IMR-90 (cell line): ENCODE results near the gene TMEM204. TPM values are rescaled to one million over a fixed set of nuclear protein-coding genes. Genes with fewer than 3 reads are reported as not detected.

Source experiments
- ATAC-seq: fragments of 200-7000 bp; cut with Tn5 transposase; 2 replicates; pipeline ENCODE4 v1.9.1; 2020; ENCODE audit warnings: low read depth, mild to moderate bottlenecking, moderate library complexity
- BruUV-seq: library from RNA; stranded (reverse); fragments of 400-500 nt; replicated peaks from 2 replicates; lab custom pipeline; 2021; lab: Mats Ljungman, UMichigan
- CTCF ChIA-PET: fragments of 300-600 bp; formaldehyde crosslinking; extraction: SDS; loops from one replicate; lab custom pipeline; 2021; ENCODE audit warnings: antibody characterized with exemption; lab: Yijun Ruan, JAX
- POLR2A ChIA-PET: fragments of 300-600 bp; sonication (Branson Sonifier 250); formaldehyde crosslinking; loops from one replicate; lab custom pipeline; 2022; ENCODE audit warnings: antibody characterized with exemption; ENCODE audit not compliant: unreplicated experiment; lab: Charles Lee
- DNase-seq: peaks from one replicate; pipeline ENCODE4 v3.0.0; 2013
- H2AFZ ChIP-seq: replicated peaks from 2 replicates; pipeline ENCODE3; 2013; ENCODE audit warnings: low read length, mild to moderate bottlenecking; ENCODE audit not compliant: poor library complexity
- H2AK5ac ChIP-seq: 2 replicates; pipeline ENCODE4 v1.6.1; 2013; ENCODE audit warnings: low read depth, low read length, inconsistent platforms
- H2AK9ac ChIP-seq: replicated peaks from 2 replicates; pipeline ENCODE3; 2013; ENCODE audit warnings: mild to moderate bottlenecking, low read depth, low read length, moderate library complexity; ENCODE audit not compliant: poor library complexity
- H2BK120ac ChIP-seq: 2 replicates; pipeline ENCODE4 v1.6.1; 2013; ENCODE audit warnings: low read depth, low read length, inconsistent platforms
- H2BK15ac ChIP-seq: 3 replicates; pipeline ENCODE4 v1.6.1; 2013; ENCODE audit warnings: low read depth, low read length, inconsistent platforms
- H2BK20ac ChIP-seq: 2 replicates; pipeline ENCODE4 v1.6.1; 2013; ENCODE audit warnings: low read depth, mild to moderate bottlenecking, inconsistent platforms, low read length, moderate library complexity
- H2BK5ac ChIP-seq: 2 replicates; pipeline ENCODE4 v1.6.1; 2013; ENCODE audit warnings: mild to moderate bottlenecking, low read depth, low read length, inconsistent platforms; ENCODE audit not compliant: poor library complexity, severe bottlenecking
- H3K14ac ChIP-seq: replicated peaks from 2 replicates; pipeline ENCODE4 v1.6.1; 2013; ENCODE audit warnings: low read depth, low read length, inconsistent platforms
- H3K18ac ChIP-seq: 2 replicates; pipeline ENCODE4 v1.6.1; 2013; ENCODE audit warnings: low read depth, low read length, control low read depth
- H3K23ac ChIP-seq: 2 replicates; pipeline ENCODE4 v1.6.1; 2013; ENCODE audit warnings: low read depth, low read length, inconsistent platforms
- H3K27ac ChIP-seq: 2 replicates; pipeline ENCODE4 v1.5.1; 2013; ENCODE audit warnings: mild to moderate bottlenecking, control low read depth, low read length; ENCODE audit not compliant: insufficient read depth
- H3K27me3 ChIP-seq: 2 replicates; pipeline ENCODE4 v1.6.1; 2013; ENCODE audit warnings: low read length; ENCODE audit not compliant: control insufficient read depth, insufficient read depth
- H3K36me3 ChIP-seq: 2 replicates; pipeline ENCODE4 v1.6.1; 2013; ENCODE audit warnings: low read length, mixed read lengths; ENCODE audit not compliant: control insufficient read depth, insufficient read depth
- H3K4ac ChIP-seq: 2 replicates; pipeline ENCODE4 v1.6.1; 2013; ENCODE audit warnings: low read depth, low read length, inconsistent platforms
- H3K4me1 ChIP-seq: 2 replicates; pipeline ENCODE4 v1.6.1; 2013; ENCODE audit warnings: low read length, mixed read lengths; ENCODE audit not compliant: control insufficient read depth, insufficient read depth
- H3K4me2 ChIP-seq: 2 replicates; pipeline ENCODE4 v1.6.1; 2013; ENCODE audit warnings: low read depth, mild to moderate bottlenecking, control low read depth, low read length, moderate library complexity
- H3K4me3 ChIP-seq: 2 replicates; pipeline ENCODE4 v1.5.1; 2013; ENCODE audit warnings: low read depth, mild to moderate bottlenecking, control low read depth, low read length, moderate library complexity; ENCODE audit not compliant: insufficient read depth
- H3K56ac ChIP-seq: 2 replicates; pipeline ENCODE4 v1.6.1; 2013; ENCODE audit warnings: low read length, inconsistent platforms; ENCODE audit not compliant: insufficient read depth; ENCODE audit errors: extremely low read depth
- H3K79me1 ChIP-seq, 2 experiments: 2 replicates each; pipeline ENCODE4 v1.6.1; 2013; ENCODE audit warnings: low read length in 2 of 2, inconsistent platforms in 1 of 2, low read depth in 1 of 2
- H3K9ac ChIP-seq: 2 replicates; pipeline ENCODE4 v1.6.1; 2013; ENCODE audit warnings: low read depth, low read length, control low read depth
- H3K9me1 ChIP-seq: 2 replicates; pipeline ENCODE4 v1.6.1; 2013; ENCODE audit warnings: low read length, inconsistent platforms; ENCODE audit not compliant: insufficient read depth
- H3K9me3 ChIP-seq: 2 replicates; pipeline ENCODE4 v1.6.1; 2013; ENCODE audit warnings: low read length; ENCODE audit not compliant: control insufficient read depth, insufficient read depth
- H4K20me1 ChIP-seq: 2 replicates; pipeline ENCODE4 v1.6.1; 2013; ENCODE audit warnings: low read length, inconsistent platforms; ENCODE audit not compliant: insufficient read depth
- H4K5ac ChIP-seq: 2 replicates; pipeline ENCODE4 v1.6.1; 2013; ENCODE audit warnings: mild to moderate bottlenecking, low read depth, low read length, control low read depth
- H4K8ac ChIP-seq, 2 experiments: 2 replicates each; pipeline ENCODE4 v1.6.1; 2013; ENCODE audit warnings: low read depth in 2 of 2, low read length in 2 of 2, control low read depth in 1 of 2, inconsistent platforms in 1 of 2
- H4K91ac ChIP-seq: 2 replicates; pipeline ENCODE4 v1.6.1; 2013; ENCODE audit warnings: low read depth, low read length, inconsistent platforms; ENCODE audit not compliant: insufficient read depth
- RFX5 ChIP-seq: IDR thresholded peaks from 2 replicates; pipeline ENCODE4 v1.8.0; 2012; ENCODE audit warnings: low read depth, mild to moderate bottlenecking, low read length, moderate library complexity
- WGBS, 2 experiments: methylation state at CpG; one replicate each; pipeline versions ENCODE4 v1.1.5 to v1.1.7; 2013; ENCODE audit warnings: missing lambda C conversion rate in 2 of 2; ENCODE audit not compliant: insufficient read length in 1 of 2; ENCODE audit errors: extremely low coverage in 2 of 2; 5-methylcytosine and 5-hydroxymethylcytosine counted together
- dilution Hi-C: fragments of 300-500 bp; cut with HindIII; formaldehyde crosslinking; loops from one replicate; pipeline ENCODE4 v1.14.3; 2018; ENCODE audit warnings: low sequenced_read_pairs; ENCODE audit not compliant: unreplicated experiment
- in situ Hi-C: fragments of 300-500 bp; cut with MboI; formaldehyde crosslinking; loops from 3 replicates; pipeline ENCODE4 v1.14.3; 2019; ENCODE audit warnings: low sequenced_read_pairs, inconsistent platforms, mixed read lengths
- intact Hi-C: fragments of 100-400 bp; cut with micrococcal nuclease; formaldehyde crosslinking; loops from 2 replicates; pipeline ENCODE4 v1.10.0; 2022
- polyA plus RNA-seq, 3 experiments: library from polyadenylated mRNA; depleted of rRNA; stranded (reverse); fragments of >200 nt; gene quantifications; 2 replicates each; pipeline ENCODE4 v1.2.3, GENCODE V29; 2012; ENCODE audit warnings: low replicate concordance in 1 of 3
- total RNA-seq: library from RNA; depleted of rRNA; stranded (reverse); fragments of >200 nt; gene quantifications from 2 replicates; pipeline ENCODE4 v1.2.3, GENCODE V29; 2012
- TF ChIP-seq, protein P1 (sequence below): fragments of 150-350 bp; IDR thresholded peaks from 2 replicates; pipeline ENCODE4 v1.6.1; 2017; ENCODE audit warnings: mild to moderate bottlenecking, antibody characterized with exemption, low read length, low read depth

The TMEM204 gene
- total and polyA plus RNA-seq, 2 of the 4 experiments (the other 2 are of a cell fraction): 7.0 to 12.3 TPM

DNA sequence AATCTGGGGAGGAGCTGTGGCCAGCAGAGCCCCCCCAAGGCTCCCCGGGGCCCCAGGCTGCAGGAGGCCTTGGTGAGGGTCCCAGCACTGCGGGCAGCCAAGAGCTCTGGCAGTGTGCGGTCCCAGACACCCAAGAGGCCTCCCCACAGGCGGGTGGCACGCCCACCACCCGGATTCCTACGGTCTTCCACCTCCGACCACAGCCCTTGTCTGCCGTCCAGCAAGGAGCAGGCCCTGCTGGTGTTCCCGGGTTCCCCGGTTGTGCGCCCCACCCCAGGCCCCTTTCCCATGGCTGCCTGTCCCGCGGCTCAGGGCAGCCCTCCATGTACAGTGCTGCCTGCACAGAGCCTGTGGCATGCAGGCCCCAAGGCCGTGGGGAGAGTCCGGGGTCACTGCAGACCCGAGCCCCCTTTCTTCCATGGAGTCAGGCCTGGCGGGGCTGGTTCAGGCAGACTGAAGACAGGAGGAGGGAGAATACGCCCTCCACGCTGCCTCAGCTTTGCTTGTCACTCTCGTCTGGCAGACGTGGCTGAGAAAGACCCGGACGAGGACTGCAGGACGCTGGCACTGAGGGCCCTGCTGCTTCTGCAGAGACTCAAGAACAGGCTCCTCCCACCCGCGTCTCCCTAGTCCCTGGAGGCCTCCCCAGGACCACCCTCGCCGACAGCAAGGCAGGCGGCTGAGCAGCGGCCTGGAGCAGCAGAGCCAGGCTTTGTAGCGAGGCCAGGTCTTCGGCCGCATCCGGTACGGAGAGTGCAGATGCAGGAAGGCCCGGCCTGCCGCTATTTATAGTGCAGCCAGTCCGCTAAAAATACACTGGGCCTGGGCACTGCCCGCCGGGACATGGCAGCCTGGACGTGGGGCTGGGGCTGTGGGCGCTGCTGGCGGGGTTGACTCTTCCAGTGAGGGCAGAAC, 23.9 kb upstream of the TMEM204 start:
- TF ChIP-seq, protein P1, sequence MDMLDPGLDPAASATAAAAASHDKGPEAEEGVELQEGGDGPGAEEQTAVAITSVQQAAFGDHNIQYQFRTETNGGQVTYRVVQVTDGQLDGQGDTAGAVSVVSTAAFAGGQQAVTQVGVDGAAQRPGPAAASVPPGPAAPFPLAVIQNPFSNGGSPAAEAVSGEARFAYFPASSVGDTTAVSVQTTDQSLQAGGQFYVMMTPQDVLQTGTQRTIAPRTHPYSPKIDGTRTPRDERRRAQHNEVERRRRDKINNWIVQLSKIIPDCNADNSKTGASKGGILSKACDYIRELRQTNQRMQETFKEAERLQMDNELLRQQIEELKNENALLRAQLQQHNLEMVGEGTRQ: no peak
- TF ChIP-seq RFX5: no peak
- Histone ChIP-seq H2AFZ (peak overlapping the region; percentile 23), H3K79me1 (no peaks in the 10 kb centered on the region), H2AK5ac (no peak overlapping the region), H3K4me2 (no peak overlapping the region), H3K4me1 (no peaks in the 10 kb centered on the region), H4K91ac (no peak overlapping the region), H3K23ac (no peak overlapping the region), H2BK15ac (no peak overlapping the region), H3K27ac (no peak overlapping the region), H3K36me3 (peaks cover 27% of the 10 kb centered on the region), H3K14ac (no peak overlapping the region), H3K56ac (no peak overlapping the region), H4K20me1 (no peaks in the 10 kb centered on the region; the same call in 1 of the 2 replicates), H3K9me3 (peaks cover 4% of the 10 kb centered on the region), H3K9me1 (no peaks in the 10 kb centered on the region), H4K8ac (no peak overlapping the region), H3K4ac (no peak overlapping the region), H3K18ac (no peak overlapping the region), H3K9ac (no peak overlapping the region), H3K4me3 (no peak overlapping the region), H4K5ac (no peak overlapping the region), H2BK120ac (no peak overlapping the region), H2AK9ac (no peak overlapping the region), H2BK20ac (no peak overlapping the region), H3K27me3 (no peaks in the 10 kb centered on the region), H2BK5ac (no peak overlapping the region)
- intact Hi-C loops (no loop called here), in situ Hi-C loops (no loop called here), dilution Hi-C loops (no loop called here)
- 87% methylated on average over 15 of the region's 44 CpGs; no CpG with 5 or more reads in 1 of the 2 experiments for WGBS, 2 experiments
- ChIA-PET POLR2A (no interaction called here), CTCF (no interaction called here)
- DNase-seq (no peak), ATAC-seq (no peak)
- BruUV-seq: no TSS peak
